Suprapubic skin (tissue), 4 donors: Measurements from ENCODE around the gene AFF1. TPM values are rescaled to one million over a fixed set of nuclear protein-coding genes. Genes with fewer than 3 reads are reported as not detected.
A peak's percentile ranks its signal among the peaks of the same experiment; 100 is the strongest.
"Not testable (repeated sequence)": the region's sequence is repeated elsewhere in the genome, so short reads cannot be mapped to it uniquely, and the experiment has no call there.

Source experiments
- DNase-seq, 2 donors: peaks; one replicate each; pipeline ENCODE4 v3.0.0-alpha.2; 2019; ENCODE audit warnings: low spot score in 2 of 2
- H3K27ac ChIP-seq: fragments of 200-600 bp; sonication (generic); one replicate; pipeline ENCODE4 v1.5.1; 2019
- H3K27me3 ChIP-seq: fragments of 200-600 bp; sonication (generic); one replicate; pipeline ENCODE4 v1.5.1; 2019
- H3K36me3 ChIP-seq: fragments of 200-600 bp; sonication (generic); one replicate; pipeline ENCODE4 v1.5.1; 2019
- H3K4me1 ChIP-seq: fragments of 200-600 bp; sonication (generic); one replicate; pipeline ENCODE4 v1.5.1; 2019
- H3K4me3 ChIP-seq: fragments of 200-600 bp; sonication (generic); one replicate; pipeline ENCODE4 v1.5.1; 2019; ENCODE audit warnings: mild to moderate bottlenecking
- H3K9me3 ChIP-seq: fragments of 200-600 bp; sonication (generic); one replicate; pipeline ENCODE4 v1.5.1; 2019
- CTCF ChIP-seq, 2 donors: fragments of 200-600 bp in 1 of 2; fragments of 450-650 bp in 1 of 2; sonication (generic) in 1 of 2; IDR thresholded peaks; one replicate each; pipeline ENCODE4 v1.5.1; 2016 to 2019; ENCODE audit warnings: antibody characterized with exemption in 2 of 2, mild to moderate bottlenecking in 1 of 2, moderate library complexity in 1 of 2
- EP300 ChIP-seq: sonication (generic); formaldehyde crosslinking; IDR thresholded peaks from one replicate; pipeline ENCODE4 v1.6.1; 2017; ENCODE audit warnings: antibody characterized with exemption
- POLR2A ChIP-seq, 2 donors: fragments of 450-650 bp; IDR thresholded peaks; one replicate each; pipeline ENCODE4 v1.6.1; 2017; ENCODE audit warnings: antibody characterized with exemption in 2 of 2, mild to moderate bottlenecking in 2 of 2, moderate library complexity in 2 of 2
- POLR2AphosphoS5 ChIP-seq, 3 donors: sonication (generic); formaldehyde crosslinking; IDR thresholded peaks; one replicate each; pipeline ENCODE4 v1.6.1; 2017; ENCODE audit warnings: antibody characterized with exemption in 3 of 3
- WGBS: methylation state at CpG from one replicate; pipeline ENCODE4 v1.1.5; 2018; 5-methylcytosine and 5-hydroxymethylcytosine counted together
- total RNA-seq, 4 donors: library from RNA; depleted of rRNA; stranded (reverse); fragments of >200 nt; gene quantifications; one replicate each; pipeline ENCODE4 v1.1.0, GENCODE V29; 2016

AFF1 gene
- total RNA-seq, 4 donors from 2014 or later = 67.2 to 175 (median 103) TPM

GRCh38 chr4:87033902-87034301 lies 99.1 kb downstream of the AFF1 start:
- Histone ChIP-seq H3K27me3 (no peaks in the 10 kb centered on the region), H3K27ac (peak overlapping the region; percentile 80), H3K9me3 (no peaks in the 10 kb centered on the region), H3K36me3 (no peaks in the 10 kb centered on the region), H3K4me1 (peaks cover 98% of the 10 kb centered on the region), H3K4me3 (no peak overlapping the region)
- DNase-seq = no peak
- 74% methylated on average over 8 of the region's 8 CpGs for WGBS
- TF ChIP-seq POLR2A (IDR thresholded peaks at IDR 0.05) (no peak), CTCF (IDR thresholded peaks at IDR 0.05) (no peak), POLR2AphosphoS5 (IDR thresholded peaks at IDR 0.05) (no peak), EP300 (no peak)

GRCh38 chr4:87034527-87034926 lies 99.7 kb downstream of the AFF1 start:
- 52% methylated on average over 3 of the region's 3 CpGs for WGBS
- no peaks in the 10 kb centered on the region for H3K9me3 ChIP-seq
- no peak for DNase-seq
- peaks cover 98% of the 10 kb centered on the region for H3K4me1 ChIP-seq
- no peaks in the 10 kb centered on the region for H3K36me3 ChIP-seq
- H3K27ac ChIP-seq = no peak overlapping the region
- TF ChIP-seq CTCF (IDR thresholded peaks at IDR 0.05) (no peak), POLR2A (IDR thresholded peaks at IDR 0.05) (no peak), POLR2AphosphoS5 (IDR thresholded peaks at IDR 0.05) (no peak), EP300 (no peak)
- H3K27me3 ChIP-seq = no peaks in the 10 kb centered on the region
- H3K4me3 ChIP-seq = no peak overlapping the region

- 65% methylated on average over 3 of the region's 3 CpGs for WGBS
- TF ChIP-seq POLR2A (IDR thresholded peaks at IDR 0.05) = no peak
- TF ChIP-seq POLR2AphosphoS5 (IDR thresholded peaks at IDR 0.05) = no peak
- no peak for TF ChIP-seq CTCF (IDR thresholded peaks at IDR 0.05)
- no peak for TF ChIP-seq EP300
- H3K27me3 ChIP-seq = no peaks in the 10 kb centered on the region
- H3K9me3 ChIP-seq = no peaks in the 10 kb centered on the region
- peak overlapping the region; percentile 72 for H3K27ac ChIP-seq
- peaks cover 90% of the 10 kb centered on the region for H3K4me1 ChIP-seq
- DNase-seq = no peak
- no peaks in the 10 kb centered on the region for H3K36me3 ChIP-seq
- no peak overlapping the region for H3K4me3 ChIP-seq
Observed at GRCh38 chr4:87035881-87036509, 101.2 kb downstream of the AFF1 start.

GRCh38 chr4:87036713-87037112 lies 101.9 kb downstream of the AFF1 start:
- Histone ChIP-seq H3K27me3 (no peaks in the 10 kb centered on the region), H3K4me3 (no peak overlapping the region), H3K36me3 (no peaks in the 10 kb centered on the region), H3K4me1 (peaks cover 89% of the 10 kb centered on the region), H3K27ac (peak overlapping the region; percentile 72), H3K9me3 (no peaks in the 10 kb centered on the region)
- TF ChIP-seq POLR2A (IDR thresholded peaks at IDR 0.05) (no peak), POLR2AphosphoS5 (IDR thresholded peaks at IDR 0.05) (no peak), EP300 (no peak), CTCF (IDR thresholded peaks at IDR 0.05) (no peak)
- DNase-seq = no peak
- WGBS = 77% methylated on average over 4 of the region's 4 CpGs

GRCh38 chr4:87037171-87037570 lies 102.4 kb downstream of the AFF1 start:
- H3K36me3 ChIP-seq, H3K4me3 ChIP-seq, DNase-seq, H3K9me3 ChIP-seq, H3K27me3 ChIP-seq: not testable (repeated sequence)
- Histone ChIP-seq H3K27ac (peak overlapping the region; percentile 72), H3K4me1 (peaks cover 89% of the 10 kb centered on the region)
- WGBS = 55% methylated on average over 7 of the region's 7 CpGs
